ENCODE results near the gene TMEM53.

TMEM53 gene

DNA sequence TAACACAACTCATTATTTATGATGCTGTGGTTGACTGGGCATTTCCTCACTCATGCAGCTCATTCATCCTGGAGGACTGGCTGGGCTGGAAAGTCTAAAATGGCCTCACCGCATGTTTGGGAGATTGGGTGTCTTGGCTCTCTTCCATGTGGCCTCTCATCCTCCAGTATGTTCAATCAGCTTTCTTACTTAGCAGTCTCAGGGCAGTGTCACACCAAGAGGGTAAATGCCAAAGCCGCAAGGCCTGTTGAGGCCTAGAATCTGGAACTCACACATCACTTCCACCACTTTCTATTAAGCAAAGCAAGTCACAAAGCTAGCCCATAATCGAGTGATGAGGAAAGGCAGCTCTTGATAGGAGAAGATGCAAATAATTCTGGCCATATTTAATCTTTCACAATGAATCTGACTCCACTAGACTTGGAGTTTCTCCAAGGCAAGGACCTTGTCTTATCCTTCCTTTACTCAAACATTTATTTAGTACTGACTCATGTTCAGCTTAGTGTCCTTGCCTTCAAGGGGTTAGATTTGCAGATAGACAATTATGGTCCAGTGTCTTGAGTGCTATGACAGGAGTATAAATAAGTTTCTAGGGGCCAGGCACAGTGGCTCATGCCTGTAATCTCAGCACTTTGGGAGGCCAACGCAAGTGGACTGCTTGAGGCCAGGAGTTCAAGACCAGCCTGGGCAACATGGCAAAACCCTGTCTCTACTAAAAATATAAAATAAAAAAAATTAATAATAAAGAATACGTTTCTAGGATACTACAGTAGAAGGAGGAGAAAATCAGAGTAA, 45.1 kb downstream of the TMEM53 start:
- Mint-ChIP-seq H3K27ac (no peak overlapping the region), H3K4me3 (no peak overlapping the region), H3K27me3 (no peaks in the 10 kb centered on the region), H3K4me1 (ENCODE audit: low read depth) (peaks cover 29% of the 10 kb centered on the region), H3K9me3 (no peaks in the 10 kb centered on the region), H3K36me3 (ENCODE audit: low read depth) (peaks cover 19% of the 10 kb centered on the region)
- intact Hi-C loops (cut with micrococcal nuclease), result no loop called here

DNA sequence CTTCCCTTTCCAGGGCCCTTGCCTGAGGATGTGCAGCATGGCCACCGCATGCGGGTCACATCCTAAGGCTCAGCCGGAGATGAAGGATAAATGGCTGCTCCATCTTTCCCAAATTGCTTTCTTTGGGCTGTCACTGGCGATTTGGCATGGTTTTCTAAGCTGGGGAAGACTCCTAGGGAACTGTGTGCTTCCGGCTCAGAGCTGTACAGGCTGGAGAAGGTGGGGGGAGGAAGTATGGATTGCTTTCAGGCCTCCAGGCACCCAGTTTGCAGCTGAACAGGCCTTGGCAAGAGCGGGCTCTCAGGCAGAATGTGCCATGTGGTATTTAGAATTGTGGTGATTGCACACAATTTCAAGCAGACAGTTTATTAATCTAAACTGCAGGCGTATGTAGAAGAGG, 48.9 kb downstream of the TMEM53 start:
- H3K4me1 Mint-ChIP-seq (ENCODE audit: low read depth), result peaks cover under 1% of the 10 kb centered on the region
- no peaks in the 10 kb centered on the region for H3K9me3 Mint-ChIP-seq
- no peaks in the 10 kb centered on the region for H3K36me3 Mint-ChIP-seq (ENCODE audit: low read depth)
- H3K27me3 Mint-ChIP-seq, result no peaks in the 10 kb centered on the region
- H3K27ac Mint-ChIP-seq, result no peak overlapping the region
- no peak overlapping the region for H3K4me3 Mint-ChIP-seq
- intact Hi-C loops (cut with micrococcal nuclease), result no loop called here

DNA sequence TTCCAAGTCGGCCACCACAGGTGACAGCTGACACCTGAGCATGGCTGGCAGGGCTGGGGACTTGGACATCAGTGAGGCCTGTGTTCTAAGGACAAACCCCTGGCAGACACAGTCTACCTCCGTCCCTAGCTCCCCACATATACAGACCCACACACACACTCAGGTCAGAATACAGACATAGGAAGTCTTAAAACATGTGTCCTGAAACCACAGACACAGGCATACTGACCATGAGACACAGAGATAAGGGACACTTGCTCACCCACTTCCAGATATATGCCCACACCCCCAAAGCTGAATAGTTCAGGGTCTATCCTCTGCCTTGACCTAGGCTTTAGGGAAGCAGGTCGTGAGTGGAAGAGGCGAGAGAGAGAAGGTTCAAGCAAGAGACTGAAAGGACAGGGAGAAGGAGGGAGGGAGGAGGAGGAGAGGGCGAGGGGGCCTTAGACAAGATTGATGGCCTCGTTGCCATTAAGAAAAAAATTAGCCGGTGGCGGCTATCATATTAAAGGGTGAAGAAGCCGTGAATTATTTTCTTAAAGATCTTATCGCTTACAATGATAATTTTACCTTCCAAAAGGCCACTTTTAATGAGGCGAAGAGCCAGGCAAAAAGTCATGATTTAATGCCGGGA, 49.9 kb downstream of the TMEM53 start:
- Mint-ChIP-seq H3K27me3 (no peaks in the 10 kb centered on the region), H3K27ac (no peak overlapping the region), H3K9me3 (no peaks in the 10 kb centered on the region), H3K4me1 (ENCODE audit: low read depth) (no peaks in the 10 kb centered on the region), H3K36me3 (ENCODE audit: low read depth) (no peaks in the 10 kb centered on the region), H3K4me3 (no peak overlapping the region)
- intact Hi-C loops (cut with micrococcal nuclease), result no loop called here

DNA sequence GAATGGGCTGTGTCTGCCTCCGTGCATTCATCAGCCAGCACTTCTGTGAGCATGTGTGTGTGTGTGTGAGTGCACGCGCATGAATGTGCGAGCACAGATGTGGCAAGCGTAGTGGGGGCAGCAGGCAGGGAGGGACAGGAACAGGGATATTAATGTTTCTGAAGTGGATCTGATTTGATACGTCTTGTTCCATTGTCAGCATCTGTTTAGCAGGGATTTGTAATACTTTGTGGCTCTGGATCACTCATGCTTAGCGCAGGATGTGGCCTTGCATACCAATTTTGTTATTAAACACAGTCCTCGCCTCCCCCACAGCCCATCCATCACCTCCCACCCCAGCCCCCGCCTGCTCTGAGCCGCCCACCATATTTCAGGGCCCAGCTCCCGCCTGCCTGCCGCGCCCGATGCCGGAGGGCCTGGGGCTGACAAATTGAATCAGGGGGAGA, 52.4 kb downstream of the TMEM53 start:
- peaks cover 2% of the 10 kb centered on the region for H3K27me3 Mint-ChIP-seq
- H3K27ac Mint-ChIP-seq, result no peak overlapping the region
- H3K4me3 Mint-ChIP-seq, result no peak overlapping the region
- no peaks in the 10 kb centered on the region for H3K9me3 Mint-ChIP-seq
- no peaks in the 10 kb centered on the region for H3K36me3 Mint-ChIP-seq (ENCODE audit: low read depth)
- intact Hi-C loops (cut with micrococcal nuclease), result no loop called here
- H3K4me1 Mint-ChIP-seq (ENCODE audit: low read depth), result no peaks in the 10 kb centered on the region

DNA sequence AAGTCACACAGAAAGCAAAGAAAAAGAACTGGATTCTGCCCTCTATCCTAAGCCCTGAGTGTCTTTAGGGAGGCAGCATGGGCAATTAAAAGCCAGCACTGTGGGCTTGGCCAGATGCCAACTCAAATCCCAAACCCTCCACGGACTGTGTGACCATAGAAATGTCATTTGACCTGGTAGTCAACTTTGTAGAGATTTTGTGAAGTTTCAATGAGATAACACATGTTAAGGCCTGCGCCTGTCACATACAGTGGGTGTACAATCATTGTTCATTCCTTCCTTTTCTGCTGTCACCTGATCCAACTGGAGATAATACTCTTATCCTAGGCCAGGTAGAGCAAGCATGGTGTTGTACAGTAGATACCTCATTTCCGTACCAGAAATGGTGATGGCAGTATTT, 54.2 kb downstream of the TMEM53 start:
- Mint-ChIP-seq H3K27ac (no peak overlapping the region), H3K4me1 (ENCODE audit: low read depth) (no peaks in the 10 kb centered on the region), H3K9me3 (no peaks in the 10 kb centered on the region), H3K36me3 (ENCODE audit: low read depth) (no peaks in the 10 kb centered on the region), H3K4me3 (no peak overlapping the region), H3K27me3 (peaks cover 2% of the 10 kb centered on the region)
- intact Hi-C loops (cut with micrococcal nuclease), result no loop called here

DNA sequence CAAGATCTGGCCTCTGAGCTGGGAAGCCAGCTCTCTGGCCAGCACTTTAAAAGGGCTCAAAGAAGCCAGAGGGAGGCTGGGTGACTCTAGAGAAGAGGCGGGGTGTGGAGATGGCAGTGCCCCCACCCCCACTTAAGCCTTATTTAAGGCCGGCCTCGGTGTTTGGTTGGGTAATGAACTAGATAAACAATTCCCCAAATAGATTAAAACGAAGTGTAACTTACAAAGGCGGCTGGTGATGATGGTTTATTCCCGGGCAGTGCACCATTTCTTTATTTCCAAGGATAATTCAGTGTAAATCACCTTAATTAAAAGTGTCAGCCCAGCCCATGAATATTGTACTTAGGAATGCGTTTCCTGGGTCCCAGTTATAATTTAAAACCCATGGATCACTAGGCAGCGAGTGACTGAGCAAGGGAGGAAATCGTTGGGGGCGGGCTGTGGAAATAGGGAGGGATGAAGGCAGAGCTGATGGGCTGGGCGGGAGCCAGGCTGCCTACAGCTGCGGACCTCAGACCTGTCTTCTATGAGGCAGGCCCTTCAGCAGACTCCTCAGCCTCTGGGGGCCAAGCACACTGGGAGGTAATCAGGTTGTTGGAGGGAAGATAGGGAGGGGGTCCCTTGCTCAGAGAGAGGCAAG, 54.9 kb downstream of the TMEM53 start:
- intact Hi-C loops (cut with micrococcal nuclease), result no loop called here
- H3K4me3 Mint-ChIP-seq, result no peak overlapping the region
- no peaks in the 10 kb centered on the region for H3K4me1 Mint-ChIP-seq (ENCODE audit: low read depth)
- H3K27ac Mint-ChIP-seq, result no peak overlapping the region
- no peaks in the 10 kb centered on the region for H3K36me3 Mint-ChIP-seq (ENCODE audit: low read depth)
- H3K9me3 Mint-ChIP-seq, result no peaks in the 10 kb centered on the region
- peaks cover 2% of the 10 kb centered on the region for H3K27me3 Mint-ChIP-seq

DNA sequence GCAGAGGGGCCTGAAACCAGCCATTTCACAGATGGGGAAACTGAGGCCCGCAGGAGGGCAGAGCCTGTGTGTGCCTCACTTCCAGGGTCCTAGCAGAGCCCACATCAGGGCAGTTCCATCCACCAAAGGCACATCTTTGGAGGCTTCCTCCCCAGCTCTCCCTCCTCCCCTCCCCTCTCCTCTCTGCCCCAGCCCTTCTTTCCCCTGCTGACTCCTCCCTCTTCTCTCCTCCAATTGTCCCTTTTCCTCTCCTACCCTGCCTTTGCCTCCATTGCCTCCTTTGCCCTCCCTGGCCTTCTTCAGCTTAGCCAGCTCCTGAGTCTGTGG, 56.6 kb downstream of the TMEM53 start:
- Mint-ChIP-seq H3K4me3 (no peak overlapping the region), H3K27me3 (peaks cover 2% of the 10 kb centered on the region), H3K9me3 (no peaks in the 10 kb centered on the region), H3K4me1 (ENCODE audit: low read depth) (no peaks in the 10 kb centered on the region), H3K36me3 (ENCODE audit: low read depth) (no peaks in the 10 kb centered on the region), H3K27ac (no peak overlapping the region)
- intact Hi-C loops (cut with micrococcal nuclease), result no loop called here

DNA sequence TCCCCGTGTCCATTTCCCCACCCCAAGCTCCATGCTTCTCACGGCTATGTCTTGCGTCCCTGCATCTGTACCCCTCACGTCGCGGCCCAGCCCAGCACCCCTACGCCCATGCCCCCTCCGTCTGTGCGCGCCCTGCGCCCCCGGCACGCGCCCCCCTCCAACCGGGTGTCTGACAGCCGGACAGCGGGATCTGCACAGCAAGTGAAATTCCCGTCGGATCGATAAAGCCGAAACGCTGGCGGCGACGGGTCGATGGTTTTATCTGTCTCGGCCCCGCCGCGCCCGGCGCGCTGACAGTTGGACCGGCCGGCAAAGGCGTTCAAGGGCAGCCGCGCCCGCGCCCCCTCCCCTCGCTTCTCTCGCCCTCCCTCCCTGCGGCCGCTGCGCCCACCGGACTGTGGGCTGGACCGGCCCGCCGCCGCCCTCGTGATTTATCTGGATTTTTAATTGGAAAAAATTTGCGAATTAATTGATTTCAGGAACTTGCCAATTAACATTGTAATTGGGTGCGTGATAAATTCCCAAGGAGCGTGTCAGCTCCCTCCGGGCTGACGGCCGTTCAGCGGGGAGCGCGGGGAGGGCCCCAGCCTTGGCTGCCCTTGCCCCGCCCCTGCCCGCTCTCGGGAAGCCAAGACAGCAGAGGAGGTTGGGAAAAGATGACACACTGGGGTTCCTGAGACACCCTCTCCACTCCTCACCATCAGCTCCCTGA, 57.1 kb downstream of the TMEM53 start:
- peaks cover 2% of the 10 kb centered on the region for H3K27me3 Mint-ChIP-seq
- H3K36me3 Mint-ChIP-seq (ENCODE audit: low read depth), result no peaks in the 10 kb centered on the region
- intact Hi-C loops (cut with micrococcal nuclease), result no loop called here
- H3K27ac Mint-ChIP-seq, result no peak overlapping the region
- H3K4me3 Mint-ChIP-seq, result no peak overlapping the region
- H3K4me1 Mint-ChIP-seq (ENCODE audit: low read depth), result no peaks in the 10 kb centered on the region
- no peaks in the 10 kb centered on the region for H3K9me3 Mint-ChIP-seq

DNA sequence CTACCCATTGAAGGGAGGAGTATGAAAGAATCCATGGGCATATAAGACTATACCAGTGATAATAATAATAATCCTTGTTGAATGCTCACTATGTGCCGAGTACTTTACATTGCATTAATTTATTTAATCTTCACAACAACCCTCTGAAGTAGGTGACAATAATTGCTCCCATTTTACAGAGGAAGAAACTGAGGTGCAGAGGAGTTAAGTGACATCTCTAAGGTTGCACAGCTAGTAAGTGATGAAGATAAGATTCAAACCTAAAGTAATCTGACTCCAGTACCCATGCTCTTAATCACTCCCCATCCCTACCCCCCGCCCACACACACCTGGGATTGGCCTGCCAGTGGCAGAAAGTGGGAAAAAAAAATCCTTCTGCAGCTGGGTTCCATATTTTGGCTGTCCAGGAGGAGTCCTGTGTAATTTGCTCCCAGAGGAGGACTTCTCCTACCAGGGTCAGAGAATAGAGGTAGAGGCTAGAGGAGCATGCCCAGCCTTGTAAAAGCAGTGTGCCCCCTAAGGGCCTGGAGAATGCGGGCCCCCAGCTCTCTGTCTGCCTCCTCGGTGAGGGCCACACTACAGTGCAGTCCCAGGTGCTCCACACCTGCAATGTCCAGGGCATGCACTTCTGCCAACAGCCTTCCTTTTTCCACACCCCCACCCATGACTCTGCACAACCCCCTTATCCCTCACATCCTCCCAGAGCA, 57.8 kb downstream of the TMEM53 start:
- Mint-ChIP-seq H3K9me3 (no peaks in the 10 kb centered on the region), H3K27me3 (peaks cover 2% of the 10 kb centered on the region), H3K36me3 (ENCODE audit: low read depth) (no peaks in the 10 kb centered on the region), H3K4me3 (no peak overlapping the region), H3K4me1 (ENCODE audit: low read depth) (no peaks in the 10 kb centered on the region), H3K27ac (no peak overlapping the region)
- intact Hi-C loops (cut with micrococcal nuclease), result no loop called here

DNA sequence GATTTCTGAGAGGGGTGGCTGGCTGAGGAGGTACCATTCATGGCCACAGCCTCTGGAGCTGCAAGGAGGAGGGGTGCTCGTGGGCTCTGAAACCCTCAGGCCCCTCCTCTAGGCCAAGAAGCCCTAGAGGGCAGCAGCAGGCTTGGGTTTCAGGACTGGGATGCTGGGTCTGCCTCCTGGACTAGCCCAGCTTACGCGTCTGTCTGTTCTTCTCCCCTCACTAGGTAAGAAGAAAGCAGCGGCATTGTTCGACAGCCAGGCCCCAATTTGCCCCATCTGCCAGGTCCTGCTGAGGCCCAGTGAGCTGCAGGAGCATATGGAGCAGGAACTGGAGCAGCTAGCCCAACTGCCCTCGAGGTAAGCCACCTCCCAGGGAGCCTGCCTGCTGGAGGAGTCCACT, 60.3 kb downstream of the TMEM53 start:
- Mint-ChIP-seq H3K27ac (no peak overlapping the region), H3K27me3 (peaks cover 3% of the 10 kb centered on the region), H3K36me3 (ENCODE audit: low read depth) (no peaks in the 10 kb centered on the region)

DNA sequence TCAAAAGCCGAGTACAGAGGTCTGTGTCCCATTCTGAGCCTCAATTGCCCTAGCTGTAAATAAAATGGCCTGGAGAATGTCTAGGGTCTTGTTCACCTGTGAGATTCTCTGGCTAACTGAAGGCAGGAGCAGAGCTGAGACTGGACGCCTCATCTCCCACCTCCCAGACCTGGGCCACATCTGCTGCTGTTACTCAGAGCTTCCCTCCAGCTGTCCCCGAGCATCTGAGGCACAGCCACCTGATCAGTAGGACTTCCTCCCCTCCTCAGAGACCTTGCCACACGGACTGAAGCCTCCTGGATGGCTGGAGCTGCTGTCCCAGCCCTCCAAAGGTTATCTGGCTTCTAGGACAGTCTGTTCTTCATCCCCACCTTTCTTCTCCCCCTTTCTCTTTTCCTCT, 62.4 kb downstream of the TMEM53 start:
- Mint-ChIP-seq H3K9me3 (no peaks in the 10 kb centered on the region), H3K4me1 (ENCODE audit: low read depth) (peaks cover 5% of the 10 kb centered on the region), H3K4me3 (no peak overlapping the region), H3K36me3 (ENCODE audit: low read depth) (no peaks in the 10 kb centered on the region), H3K27me3 (peaks cover 2% of the 10 kb centered on the region), H3K27ac (no peak overlapping the region)
- intact Hi-C loops (cut with micrococcal nuclease), result no loop called here

More for the DNA sequence above, 60.3 kb downstream of the TMEM53 start:
- Mint-ChIP-seq H3K4me3 (no peak overlapping the region), H3K4me1 (ENCODE audit: low read depth) (no peaks in the 10 kb centered on the region), H3K9me3 (no peaks in the 10 kb centered on the region)
- intact Hi-C loops (cut with micrococcal nuclease), result no loop called here

DNA sequence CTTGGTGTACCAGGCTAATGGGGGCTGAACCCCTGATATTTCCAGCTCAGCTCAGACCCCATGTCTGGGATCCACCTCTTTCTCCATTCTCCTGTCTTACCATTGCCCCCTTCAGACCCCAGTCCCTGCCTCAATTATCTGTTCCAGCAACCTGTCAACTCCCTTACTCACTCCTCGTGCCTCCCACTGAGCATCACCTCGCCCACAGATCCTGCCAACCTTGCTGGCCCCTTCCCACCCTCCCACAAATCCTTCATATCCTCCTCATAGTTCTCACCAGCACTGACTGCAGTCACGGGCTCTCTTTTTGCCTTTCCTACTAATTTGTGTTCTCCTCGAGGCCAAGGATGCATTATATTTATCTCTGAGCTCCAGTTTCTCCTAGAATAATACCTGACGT, 62.9 kb downstream of the TMEM53 start:
- Mint-ChIP-seq H3K27me3 (peaks cover 2% of the 10 kb centered on the region), H3K4me3 (no peak overlapping the region), H3K4me1 (ENCODE audit: low read depth) (peaks cover 8% of the 10 kb centered on the region), H3K9me3 (no peaks in the 10 kb centered on the region), H3K36me3 (ENCODE audit: low read depth) (no peaks in the 10 kb centered on the region), H3K27ac (no peak overlapping the region)
- intact Hi-C loops (cut with micrococcal nuclease), result no loop called here

DNA sequence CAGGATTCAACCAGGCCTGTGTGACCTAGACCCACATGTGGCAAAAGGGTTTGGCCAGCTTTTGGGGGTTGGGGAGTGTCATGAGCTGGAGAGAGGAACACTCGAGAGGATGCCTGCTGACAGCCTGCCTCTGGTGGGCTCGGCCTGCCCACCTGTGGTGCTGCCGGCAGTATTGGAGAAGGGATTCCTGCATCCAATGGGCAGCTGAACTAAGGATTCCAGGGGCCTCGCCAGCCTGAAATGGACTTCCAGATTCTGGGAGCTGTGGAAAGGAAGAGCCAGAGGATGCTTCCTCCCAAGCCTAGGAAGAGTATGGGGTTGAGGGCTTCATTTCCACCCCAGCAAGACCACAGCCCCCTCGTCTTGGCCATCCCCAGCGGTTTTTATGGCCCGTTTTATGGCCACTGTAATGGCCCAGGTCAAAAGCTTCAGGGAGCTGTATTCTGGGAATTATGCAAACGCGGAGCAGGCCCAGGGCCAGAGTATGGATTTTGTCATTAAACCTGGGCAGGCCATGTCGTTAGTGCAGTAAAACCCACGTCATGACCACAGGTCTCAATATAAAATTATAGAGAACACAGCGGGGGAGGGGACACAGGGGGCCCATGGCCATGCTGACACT, 63.6 kb downstream of the TMEM53 start:
- Mint-ChIP-seq H3K36me3 (ENCODE audit: low read depth) (no peaks in the 10 kb centered on the region), H3K27ac (no peak overlapping the region), H3K9me3 (no peaks in the 10 kb centered on the region), H3K27me3 (peaks cover 2% of the 10 kb centered on the region), H3K4me3 (no peak overlapping the region), H3K4me1 (ENCODE audit: low read depth) (peaks cover 8% of the 10 kb centered on the region)
- intact Hi-C loops (cut with micrococcal nuclease), result no loop called here
